HG03565 (cell line): Measurements from ENCODE around the gene HP1BP3.
"Not testable (repeated sequence)": the region's sequence is repeated elsewhere in the genome, so short reads cannot be mapped to it uniquely, and the experiment has no call there.

ENCODE experiments used
- ATAC-seq: cut with Tn5 transposase; IDR thresholded peaks from one replicate; pipeline ENCODE4 v1.9.1; 2021; ENCODE audit warnings: mild to moderate bottlenecking, moderate library complexity; ENCODE audit not compliant: unreplicated experiment

The HP1BP3 gene

GRCh38 chr1:20787029-20787839 lies at the start of gene HP1BP3:
TSS of gene HP1BP3 (minus strand) at chr1:20787307. CDS start at chr1:20780440, 6,867 bp downstream.
- ATAC-seq: peak; percentile 31

GRCh38 chr1:20836230-20836629 lies 49.1 kb upstream of the HP1BP3 start:
- ATAC-seq: no peak

GRCh38 chr1:20834780-20835179 lies 47.7 kb upstream of the HP1BP3 start:
- no peak for ATAC-seq

- no peak for ATAC-seq
Measured at GRCh38 chr1:20834192-20834591, 47.1 kb upstream of the HP1BP3 start.

GRCh38 chr1:20830378-20830777 lies 43.3 kb upstream of the HP1BP3 start:
- ATAC-seq: no peak

- no peak for ATAC-seq
Measured at GRCh38 chr1:20829946-20830345, 42.8 kb upstream of the HP1BP3 start.

GRCh38 chr1:20829531-20829930 lies 42.4 kb upstream of the HP1BP3 start:
- ATAC-seq: no peak

GRCh38 chr1:20823845-20824244 lies 36.7 kb upstream of the HP1BP3 start:
- ATAC-seq: no peak

GRCh38 chr1:20821466-20821865 lies 34.4 kb upstream of the HP1BP3 start:
- no peak for ATAC-seq

- ATAC-seq: no peak
Measured at GRCh38 chr1:20819818-20820217, 32.7 kb upstream of the HP1BP3 start.

- no peak for ATAC-seq
Measured at GRCh38 chr1:20814534-20814871, 27.4 kb upstream of the HP1BP3 start.

- ATAC-seq: no peak
Measured at GRCh38 chr1:20811916-20812315, 24.8 kb upstream of the HP1BP3 start.

- ATAC-seq: no peak
Measured at GRCh38 chr1:20793236-20793635, 6.1 kb upstream of the HP1BP3 start.

GRCh38 chr1:20792196-20792595 lies 5.1 kb upstream of the HP1BP3 start:
- ATAC-seq: no peak

GRCh38 chr1:20790785-20791184 lies 3.7 kb upstream of the HP1BP3 start:
- ATAC-seq: no peak

- not testable (repeated sequence) for ATAC-seq
Measured at GRCh38 chr1:20789598-20789997, 2.5 kb upstream of the HP1BP3 start.

GRCh38 chr1:20787840-20788795 lies 1.0 kb upstream of the HP1BP3 start:
- ATAC-seq: no peak

- peak; percentile 63 for ATAC-seq
Measured at GRCh38 chr1:20786253-20787028, 666 bp downstream of the HP1BP3 start.

GRCh38 chr1:20785907-20786252 lies 1.2 kb downstream of the HP1BP3 start:
- ATAC-seq: no peak

- ATAC-seq: no peak
Measured at GRCh38 chr1:20775700-20776099, 11.4 kb downstream of the HP1BP3 start.

GRCh38 chr1:20771780-20772179 lies 15.3 kb downstream of the HP1BP3 start:
- ATAC-seq: no peak
